ENCODE data around the gene RABL3. TPM values are rescaled to one million over a fixed set of nuclear protein-coding genes. Genes with fewer than 3 reads are reported as not detected.

RABL3 gene
- total and polyA plus RNA-seq, 8 donors, result 2.1 to 14.8 (median 7.9) TPM

DNA sequence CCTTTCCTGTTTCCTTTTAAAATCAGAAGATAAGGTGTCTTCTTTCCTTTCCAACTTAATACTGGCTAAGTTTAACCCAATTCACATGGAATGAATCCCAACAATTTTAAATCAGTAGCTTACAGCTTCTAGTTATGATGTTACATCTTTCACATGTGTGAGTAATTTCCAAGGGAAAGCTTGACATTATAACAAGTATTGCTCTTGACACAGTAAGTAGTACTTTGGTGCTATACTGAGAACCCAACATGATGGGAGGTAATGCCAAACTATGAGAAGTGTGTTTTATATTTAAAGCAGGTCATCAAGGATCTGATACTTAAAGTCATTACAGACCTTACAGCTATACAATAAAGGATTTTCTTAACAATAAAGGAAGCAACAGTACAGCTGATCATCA is 29.1 kb downstream of the RABL3 start:
- no peaks in the 10 kb centered on the region for H3K27me3 ChIP-seq
- intact Hi-C loops (cut with DNase I), result no loop called here
- no peak for FAIRE-seq
- no peak overlapping the region for H3K4me3 ChIP-seq
- TF ChIP-seq CTCF (IDR thresholded peaks at IDR 0.05), result no peak
- H3K9me3 ChIP-seq, result no peaks in the 10 kb centered on the region
- no peak for ATAC-seq
- no peak overlapping the region for H3K27ac ChIP-seq
- DNase-seq, result no peak
- H3K36me3 ChIP-seq, result no peaks in the 10 kb centered on the region
- H3K4me1 ChIP-seq, result no peaks in the 10 kb centered on the region

DNA sequence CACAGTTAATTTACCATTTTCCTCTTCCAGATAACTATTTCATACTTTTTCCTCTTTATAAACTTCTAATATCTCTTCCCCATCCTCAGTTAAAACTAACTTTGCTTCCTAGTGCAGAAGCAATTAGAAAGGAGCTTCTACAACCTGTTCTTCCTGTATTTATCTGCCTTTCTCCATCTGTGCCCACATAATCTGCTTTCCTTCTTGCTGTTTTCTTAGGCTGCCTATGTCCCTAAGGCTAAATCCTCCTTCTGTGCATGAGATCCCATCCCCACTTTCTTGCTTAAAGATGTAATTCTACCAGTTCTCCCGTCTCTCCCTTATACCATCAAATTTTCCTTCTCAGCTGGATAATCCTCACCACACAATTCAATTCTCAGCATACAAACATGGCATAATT is 31.9 kb downstream of the RABL3 start:
- ATAC-seq (no peak), DNase-seq (no peak), FAIRE-seq (no peak)
- WGBS, 2 donors, result 88 to 92% methylated on average over 1 of the region's 1 CpG
- H3K9me3 ChIP-seq, result no peaks in the 10 kb centered on the region
- intact Hi-C loops (cut with DNase I), result no loop called here
- no peak overlapping the region for H3K27ac ChIP-seq
- H3K27me3 ChIP-seq, result no peaks in the 10 kb centered on the region
- no peaks in the 10 kb centered on the region for H3K36me3 ChIP-seq
- no peak overlapping the region for H3K4me3 ChIP-seq
- no peak for TF ChIP-seq CTCF (IDR thresholded peaks at IDR 0.05)
- H3K4me1 ChIP-seq, result no peaks in the 10 kb centered on the region

DNA sequence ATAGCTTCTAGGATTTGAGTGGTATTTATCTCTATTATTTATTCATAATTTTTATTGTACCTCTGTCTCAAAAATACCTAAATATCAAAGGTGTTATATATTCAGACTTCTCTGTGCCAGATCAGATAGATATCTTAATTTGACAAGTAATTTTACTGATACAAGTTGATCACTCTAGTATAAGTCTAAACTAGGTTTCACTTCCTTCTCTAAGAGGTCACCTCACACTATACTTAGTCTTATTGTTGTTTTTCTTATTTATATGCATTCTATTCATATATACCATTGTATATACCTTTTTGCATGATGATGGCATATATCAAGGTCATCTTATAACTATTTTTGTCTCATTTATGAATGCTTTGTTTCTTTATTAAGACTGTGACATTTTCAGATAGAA is 33.9 kb downstream of the RABL3 start:
- DNase-seq (no peak), ATAC-seq (no peak), FAIRE-seq (no peak)
- Histone ChIP-seq H3K4me3 (no peak overlapping the region), H3K36me3 (no peaks in the 10 kb centered on the region), H3K9me3 (no peaks in the 10 kb centered on the region), H3K4me1 (no peaks in the 10 kb centered on the region), H3K27me3 (no peaks in the 10 kb centered on the region), H3K27ac (no peak overlapping the region)
- no peak for TF ChIP-seq CTCF (IDR thresholded peaks at IDR 0.05)
- intact Hi-C loops (cut with DNase I), result no loop called here

DNA sequence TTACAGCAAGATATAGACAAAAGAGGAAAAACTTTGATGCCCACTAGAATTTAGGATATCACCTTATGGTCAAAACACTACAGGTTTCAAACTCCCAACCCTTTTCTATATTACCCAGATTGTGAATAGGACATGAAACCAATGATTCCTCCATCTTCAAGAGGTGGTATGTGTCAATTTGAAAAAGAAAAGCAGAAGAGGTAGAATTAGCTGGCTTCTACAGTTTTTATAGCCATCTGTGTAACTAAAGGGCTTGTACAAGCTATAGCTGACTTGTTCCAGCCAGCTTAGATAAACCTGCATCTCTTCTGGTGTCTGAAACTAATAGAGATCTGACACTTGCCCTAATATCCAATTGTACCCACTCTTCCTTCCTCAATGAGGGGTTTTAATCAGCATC is 35.4 kb downstream of the RABL3 start:
- no peak for ATAC-seq

More for the DNA sequence above, 35.4 kb downstream of the RABL3 start:
- intact Hi-C loops (cut with DNase I), result no loop called here
- FAIRE-seq, result no peak
- no peaks in the 10 kb centered on the region for H3K4me1 ChIP-seq
- H3K4me3 ChIP-seq, result no peak overlapping the region
- H3K9me3 ChIP-seq, result no peaks in the 10 kb centered on the region
- no peak for TF ChIP-seq CTCF (IDR thresholded peaks at IDR 0.05)
- no peaks in the 10 kb centered on the region for H3K36me3 ChIP-seq
- H3K27ac ChIP-seq, result no peak overlapping the region
- DNase-seq, result no peak
- no peaks in the 10 kb centered on the region for H3K27me3 ChIP-seq

Measured in pancreas (tissue), 10 donors.